K562 (cell line): ENCODE measurements around the gene ADGRB3. TPM values are rescaled to one million over a fixed set of nuclear protein-coding genes. Genes with fewer than 3 reads are reported as not detected.

Experiments used
- DEAF1 ChIP-seq: fragments of 450-650 bp; formaldehyde crosslinking; IDR thresholded peaks from 2 replicates; pipeline ENCODE4 v1.4.0; 2020; ENCODE audit warnings: mild to moderate bottlenecking, moderate library complexity
- E4F1 ChIP-seq: fragments of 250-450 bp; sonication (Bioruptor Pico); IDR thresholded peaks from 2 replicates; pipeline ENCODE4 v1.5.0; 2021; ENCODE audit warnings: mild to moderate bottlenecking, borderline replicate concordance
- FOXK1 ChIP-seq: sonication (generic); formaldehyde crosslinking; IDR thresholded peaks from 2 replicates; pipeline ENCODE4 v1.8.0; 2022; ENCODE audit warnings: missing genetic modification reagents, mild to moderate bottlenecking, borderline replicate concordance
- MGA ChIP-seq: fragments of 450-650 bp; IDR thresholded peaks from 2 replicates; pipeline ENCODE4 v1.6.1; 2016; ENCODE audit warnings: mild to moderate bottlenecking, moderate library complexity
- NFIC ChIP-seq: fragments of 450-650 bp; IDR thresholded peaks from 2 replicates; pipeline ENCODE4 v1.6.1; 2017; ENCODE audit warnings: mild to moderate bottlenecking, inconsistent platforms
- PHB ChIP-seq: fragments of 250-450 bp; sonication (Bioruptor Pico); IDR thresholded peaks from 2 replicates; pipeline ENCODE4 v1.5.0; 2021
- RUNX1 ChIP-seq: sonication (generic); IDR thresholded peaks from 2 replicates; pipeline ENCODE4 v1.6.1; 2016; ENCODE audit warnings: antibody characterized with exemption, low read depth
- STAG1 ChIP-seq: sonication (generic); formaldehyde crosslinking; IDR thresholded peaks from 2 replicates; pipeline ENCODE4 v1.5.0; 2020; ENCODE audit warnings: missing genetic modification reagents, borderline replicate concordance
- polyA plus RNA-seq, 8 experiments: library from polyadenylated mRNA; depleted of rRNA in 4 of 8; stranded (reverse) in 5 of 8; unstranded in 3 of 8; fragments of >200 nt; fragmentation: Nextera tagmentation in 2 of 8; fragmentation: Illumina TruSeq in 1 of 8; extraction: Ambion mirVana in 2 of 8; extraction: Trizol in 1 of 8; gene quantifications; 2 replicates each; pipeline versions ENCODE4 v1.2.1 to v1.2.3, GENCODE V29; 2011 to 2014; ENCODE audit warnings: inconsistent platforms in 1 of 8, missing spikeins in 1 of 8
- total RNA-seq, 7 experiments: library from RNA; depleted of rRNA in 6 of 7; stranded (reverse); fragments of >200 nt in 6 of 7; fragmentation: Illumina TruSeq in 2 of 7; extraction: Trizol in 2 of 7; gene quantifications; 2 replicates each; pipeline versions ENCODE4 v1.2.1 to v1.2.3, GENCODE V29; 2011 to 2021; ENCODE audit warnings: low replicate concordance in 1 of 7
- TF ChIP-seq, protein P1 (sequence below): fragments of 250-450 bp; sonication (Bioruptor Pico); IDR thresholded peaks from 2 replicates; pipeline ENCODE4 v1.8.0; 2021; ENCODE audit warnings: moderate library complexity, mild to moderate bottlenecking, inconsistent platforms

ADGRB3 gene
- total and polyA plus RNA-seq, 9 of the 15 experiments (the other 6 are each of a cell fraction or from before 2014, with no cell fraction given): 0.90 to 7.8 (median 2.4) TPM

- TF ChIP-seq MGA (no peak), PHB (no peak), DEAF1 (peak; percentile 91), STAG1 (CRISPR knock-in tag) (peak; percentile 85; the same call in 1 of the 2 replicates), NFIC (peak; percentile 74), FOXK1 (CRISPR knock-in tag) (no peak), RUNX1 (no peak), E4F1 (CRISPR knock-in tag) (no peak)
- TF ChIP-seq, protein P1, sequence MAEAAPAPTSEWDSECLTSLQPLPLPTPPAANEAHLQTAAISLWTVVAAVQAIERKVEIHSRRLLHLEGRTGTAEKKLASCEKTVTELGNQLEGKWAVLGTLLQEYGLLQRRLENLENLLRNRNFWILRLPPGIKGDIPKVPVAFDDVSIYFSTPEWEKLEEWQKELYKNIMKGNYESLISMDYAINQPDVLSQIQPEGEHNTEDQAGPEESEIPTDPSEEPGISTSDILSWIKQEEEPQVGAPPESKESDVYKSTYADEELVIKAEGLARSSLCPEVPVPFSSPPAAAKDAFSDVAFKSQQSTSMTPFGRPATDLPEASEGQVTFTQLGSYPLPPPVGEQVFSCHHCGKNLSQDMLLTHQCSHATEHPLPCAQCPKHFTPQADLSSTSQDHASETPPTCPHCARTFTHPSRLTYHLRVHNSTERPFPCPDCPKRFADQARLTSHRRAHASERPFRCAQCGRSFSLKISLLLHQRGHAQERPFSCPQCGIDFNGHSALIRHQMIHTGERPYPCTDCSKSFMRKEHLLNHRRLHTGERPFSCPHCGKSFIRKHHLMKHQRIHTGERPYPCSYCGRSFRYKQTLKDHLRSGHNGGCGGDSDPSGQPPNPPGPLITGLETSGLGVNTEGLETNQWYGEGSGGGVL (CRISPR knock-in tag): no peak
Observed at GRCh38 chr6:68778356-68779020, 143.4 kb downstream of the ADGRB3 start (continued).
